ENCODE data around the gene TAPT1. TPM values are rescaled to one million over a fixed set of nuclear protein-coding genes. Genes with fewer than 3 reads are reported as not detected.

Gene TAPT1
- total and polyA plus RNA-seq, 7 experiments from 2014 or later, result 28.8 to 82.5 (median 58.4) TPM

GRCh38 chr4:16116493-16116990, 109.7 kb downstream of the TAPT1 start:
- H3K4me1 Mint-ChIP-seq, result peaks cover 0 to 14% (median 10%) of the 10 kb centered on the region in 7 donors
- Histone ChIP-seq H3K27me3 (ENCODE audit: control insufficient read depth in 2 of 2, insufficient read depth in 2 of 2, low read length in 2 of 2) (peaks cover 0 to 3% of the 10 kb centered on the region in 2 donors), H3K4me1 (ENCODE audit: control insufficient read depth in 2 of 2, insufficient read depth in 2 of 2, low read length in 2 of 2) (no peaks in the 10 kb centered on the region), H3K4me3 (ENCODE audit: low read length) (no peak overlapping the region), H3K9me3 (ENCODE audit: control insufficient read depth in 2 of 3, low read length in 3 of 3) (no peaks in the 10 kb centered on the region), H3K36me3 (ENCODE audit: control insufficient read depth in 2 of 3, insufficient read depth in 3 of 3, low read length in 3 of 3) (no peaks in the 10 kb centered on the region), H3K27ac (ENCODE audit: low read depth, low read length) (no peak overlapping the region)
- no peak overlapping the region for H3K4me3 Mint-ChIP-seq
- H3K27me3 Mint-ChIP-seq, result peaks cover 0 to 32% (median 4%) of the 10 kb centered on the region in 5 donors
- DNase-seq (no peak), ATAC-seq (no peak)
- ChIA-PET POLR2A (interaction anchor here (0.9 kb wide), 1 partner anchor 98 kb away, joined by 3 read pairs; no protein-coding TSS in a partner anchor), CTCF (no interaction called here)
- no peak overlapping the region for H3K27ac Mint-ChIP-seq
- intact Hi-C loops (cut with micrococcal nuclease), result no loop called here
- peaks cover 0 to 3% (median 0%) of the 10 kb centered on the region in 5 donors for H3K36me3 Mint-ChIP-seq
- peaks cover 0 to 7% (median 0%) of the 10 kb centered on the region in 11 donors for H3K9me3 Mint-ChIP-seq

- ChIA-PET CTCF (no interaction called here), POLR2A (interaction anchor here (0.9 kb wide), 1 partner anchor 98 kb away, joined by 3 read pairs; no protein-coding TSS in a partner anchor)
- Mint-ChIP-seq H3K9me3 (peaks cover 0 to 7% (median 0%) of the 10 kb centered on the region in 11 donors), H3K4me3 (no peak overlapping the region), H3K27ac (no peak overlapping the region), H3K4me1 (peaks cover 0 to 9% (median 5%) of the 10 kb centered on the region in 7 donors), H3K36me3 (peaks cover 0 to 3% (median 0%) of the 10 kb centered on the region in 5 donors), H3K27me3 (peaks cover 0 to 35% (median 4%) of the 10 kb centered on the region in 5 donors)
- peaks cover 0 to 3% of the 10 kb centered on the region in 2 donors for H3K27me3 ChIP-seq (ENCODE audit: control insufficient read depth in 2 of 2, insufficient read depth in 2 of 2, low read length in 2 of 2)
- ATAC-seq, result no peak
- H3K36me3 ChIP-seq (ENCODE audit: control insufficient read depth in 2 of 3, insufficient read depth in 3 of 3, low read length in 3 of 3), result no peaks in the 10 kb centered on the region
- H3K4me3 ChIP-seq (ENCODE audit: low read length), result no peak overlapping the region
- no peaks in the 10 kb centered on the region for H3K9me3 ChIP-seq (ENCODE audit: control insufficient read depth in 2 of 3, low read length in 3 of 3)
- intact Hi-C loops (cut with micrococcal nuclease), result no loop called here
- DNase-seq, result no peak
- no peaks in the 10 kb centered on the region for H3K4me1 ChIP-seq (ENCODE audit: control insufficient read depth in 2 of 2, insufficient read depth in 2 of 2, low read length in 2 of 2)
- H3K27ac ChIP-seq (ENCODE audit: low read depth, low read length), result no peak overlapping the region
These were observed 110.3 kb downstream of the TAPT1 start for GRCh38 chr4:16116019-16116418.

GRCh38 chr4:16114546-16114945, 111.7 kb downstream of the TAPT1 start:
- peaks cover 0 to 2% (median 0%) of the 10 kb centered on the region in 11 donors for H3K9me3 Mint-ChIP-seq
- no peak overlapping the region for H3K27ac ChIP-seq (ENCODE audit: low read depth, low read length)
- POLR2A ChIA-PET, result no interaction called here
- ATAC-seq, result no peak
- peaks cover 0 to 2% of the 10 kb centered on the region in 2 donors for H3K27me3 ChIP-seq (ENCODE audit: control insufficient read depth in 2 of 2, insufficient read depth in 2 of 2, low read length in 2 of 2)
- peaks cover 0 to 3% (median 0%) of the 10 kb centered on the region in 5 donors for H3K36me3 Mint-ChIP-seq
- no peak overlapping the region for H3K27ac Mint-ChIP-seq
- peaks cover 0 to 41% (median 4%) of the 10 kb centered on the region in 5 donors for H3K27me3 Mint-ChIP-seq
- DNase-seq, result no peak
- H3K36me3 ChIP-seq (ENCODE audit: control insufficient read depth in 2 of 3, insufficient read depth in 3 of 3, low read length in 3 of 3), result no peaks in the 10 kb centered on the region
- H3K4me1 ChIP-seq (ENCODE audit: control insufficient read depth in 2 of 2, insufficient read depth in 2 of 2, low read length in 2 of 2), result no peaks in the 10 kb centered on the region
- H3K4me3 ChIP-seq (ENCODE audit: low read length), result no peak overlapping the region
- CTCF ChIA-PET, result no interaction called here
- intact Hi-C loops (cut with micrococcal nuclease), result no loop called here
- H3K9me3 ChIP-seq (ENCODE audit: control insufficient read depth in 2 of 3, low read length in 3 of 3), result no peaks in the 10 kb centered on the region
- peaks cover 0 to 1% (median 0%) of the 10 kb centered on the region in 7 donors for H3K4me1 Mint-ChIP-seq
- H3K4me3 Mint-ChIP-seq, result no peak overlapping the region

- CTCF ChIA-PET, result no interaction called here
- Histone ChIP-seq H3K27ac (ENCODE audit: low read depth, low read length) (no peak overlapping the region), H3K4me3 (ENCODE audit: low read length) (no peak overlapping the region), H3K9me3 (ENCODE audit: control insufficient read depth in 2 of 3, low read length in 3 of 3) (no peaks in the 10 kb centered on the region), H3K27me3 (ENCODE audit: control insufficient read depth in 2 of 2, insufficient read depth in 2 of 2, low read length in 2 of 2) (no peaks in the 10 kb centered on the region), H3K4me1 (ENCODE audit: control insufficient read depth in 2 of 2, insufficient read depth in 2 of 2, low read length in 2 of 2) (no peaks in the 10 kb centered on the region), H3K36me3 (ENCODE audit: control insufficient read depth in 2 of 3, insufficient read depth in 3 of 3, low read length in 3 of 3) (no peaks in the 10 kb centered on the region)
- Mint-ChIP-seq H3K27ac (no peak overlapping the region), H3K9me3 (peaks cover 0 to 2% (median 0%) of the 10 kb centered on the region in 11 donors), H3K36me3 (peaks cover 0 to 3% (median 0%) of the 10 kb centered on the region in 5 donors), H3K4me1 (peaks cover 0 to 1% (median 0%) of the 10 kb centered on the region in 7 donors), H3K4me3 (no peak overlapping the region), H3K27me3 (peaks cover 0 to 41% (median 4%) of the 10 kb centered on the region in 5 donors)
- ATAC-seq, result no peak
- POLR2A ChIA-PET, result no interaction called here
- no peak for DNase-seq
- intact Hi-C loops (cut with micrococcal nuclease), result no loop called here
These were observed 112.5 kb downstream of the TAPT1 start for GRCh38 chr4:16113741-16114140.

- Mint-ChIP-seq H3K36me3 (peaks cover 0 to 3% (median 0%) of the 10 kb centered on the region in 5 donors), H3K27me3 (peaks cover 0 to 35% (median 4%) of the 10 kb centered on the region in 5 donors), H3K4me1 (peaks cover 0 to 1% (median 0%) of the 10 kb centered on the region in 7 donors), H3K4me3 (no peak overlapping the region), H3K27ac (no peak overlapping the region), H3K9me3 (peaks cover 0 to 2% (median 0%) of the 10 kb centered on the region in 11 donors)
- Histone ChIP-seq H3K36me3 (ENCODE audit: control insufficient read depth in 2 of 3, insufficient read depth in 3 of 3, low read length in 3 of 3) (no peaks in the 10 kb centered on the region), H3K27ac (ENCODE audit: low read depth, low read length) (no peak overlapping the region), H3K4me3 (ENCODE audit: low read length) (no peak overlapping the region), H3K27me3 (ENCODE audit: control insufficient read depth in 2 of 2, insufficient read depth in 2 of 2, low read length in 2 of 2) (no peaks in the 10 kb centered on the region), H3K9me3 (ENCODE audit: control insufficient read depth in 2 of 3, low read length in 3 of 3) (no peaks in the 10 kb centered on the region), H3K4me1 (ENCODE audit: control insufficient read depth in 2 of 2, insufficient read depth in 2 of 2, low read length in 2 of 2) (no peaks in the 10 kb centered on the region)
- POLR2A ChIA-PET, result no interaction called here
- no peak for DNase-seq
- ATAC-seq, result no peak
- CTCF ChIA-PET, result no interaction called here
- intact Hi-C loops (cut with micrococcal nuclease), result no loop called here
These were observed 114.7 kb downstream of the TAPT1 start for GRCh38 chr4:16111533-16111932.

- Histone ChIP-seq H3K9me3 (ENCODE audit: control insufficient read depth in 2 of 3, low read length in 3 of 3) (no peaks in the 10 kb centered on the region), H3K4me3 (ENCODE audit: low read length) (no peak overlapping the region), H3K36me3 (ENCODE audit: control insufficient read depth in 2 of 3, insufficient read depth in 3 of 3, low read length in 3 of 3) (no peaks in the 10 kb centered on the region), H3K4me1 (ENCODE audit: control insufficient read depth in 2 of 2, insufficient read depth in 2 of 2, low read length in 2 of 2) (no peaks in the 10 kb centered on the region), H3K27me3 (ENCODE audit: control insufficient read depth in 2 of 2, insufficient read depth in 2 of 2, low read length in 2 of 2) (no peaks in the 10 kb centered on the region), H3K27ac (ENCODE audit: low read depth, low read length) (no peak overlapping the region)
- ATAC-seq (no peak), DNase-seq (no peak)
- H3K4me1 Mint-ChIP-seq, result peaks cover 0 to 1% (median 0%) of the 10 kb centered on the region in 7 donors
- POLR2A ChIA-PET, result no interaction called here
- H3K4me3 Mint-ChIP-seq, result no peak overlapping the region
- H3K27ac Mint-ChIP-seq, result no peak overlapping the region
- CTCF ChIA-PET, result interaction anchor here (0.7 kb wide), 1 partner anchor 88 kb away, joined by 3 read pairs; no protein-coding TSS in a partner anchor
- H3K36me3 Mint-ChIP-seq, result peaks cover 0 to 3% (median 0%) of the 10 kb centered on the region in 5 donors
- H3K9me3 Mint-ChIP-seq, result peaks cover 0 to 2% (median 0%) of the 10 kb centered on the region in 11 donors
- intact Hi-C loops (cut with micrococcal nuclease), result no loop called here
- H3K27me3 Mint-ChIP-seq, result peaks cover 0 to 35% (median 4%) of the 10 kb centered on the region in 5 donors
These were observed 115.5 kb downstream of the TAPT1 start for GRCh38 chr4:16110661-16111290.

All from naive thymus-derived CD4-positive, alpha-beta T cell (primary cell).